ENCODE results near the gene KCNIP4. TPM values are rescaled to one million over a fixed set of nuclear protein-coding genes. Genes with fewer than 3 reads are reported as not detected.

KCNIP4 gene
- total RNA-seq, 4 donors from 2014 or later = 0.19 TPM; not detected in 3

GRCh38 chr4:20901851-20902250 is 1046.7 kb downstream of the KCNIP4 start:
- H3K4me1 ChIP-seq = no peaks in the 10 kb centered on the region
- WGBS, 2 donors = 91 to 92% methylated on average over 1 of the region's 1 CpG
- TF ChIP-seq CTCF (IDR thresholded peaks at IDR 0.05) = no peak
- H3K27ac ChIP-seq = no peak overlapping the region
- DNase-seq = no peak
- no peaks in the 10 kb centered on the region for H3K9me3 ChIP-seq
- intact Hi-C loops (cut with DNase I) = no loop called here
- H3K4me3 ChIP-seq = no peak overlapping the region
- H3K36me3 ChIP-seq = no peaks in the 10 kb centered on the region
- H3K27me3 ChIP-seq = no peaks in the 10 kb centered on the region

- Histone ChIP-seq H3K27me3 (no peaks in the 10 kb centered on the region), H3K4me3 (no peak overlapping the region), H3K36me3 (no peaks in the 10 kb centered on the region), H3K9me3 (no peaks in the 10 kb centered on the region), H3K27ac (no peak overlapping the region), H3K4me1 (no peaks in the 10 kb centered on the region)
- intact Hi-C loops (cut with DNase I) = no loop called here
- DNase-seq = no peak
- TF ChIP-seq POLR2A (IDR thresholded peaks at IDR 0.05) (no peak), CTCF (IDR thresholded peaks at IDR 0.05) (no peak)
These were observed 1049.0 kb downstream of the KCNIP4 start for GRCh38 chr4:20899591-20899990.

GRCh38 chr4:20895988-20896387 is 1052.6 kb downstream of the KCNIP4 start:
- no peaks in the 10 kb centered on the region for H3K36me3 ChIP-seq
- intact Hi-C loops (cut with DNase I) = no loop called here
- 64 to 77% methylated on average over 2 of the region's 2 CpGs for WGBS, 2 donors
- TF ChIP-seq CTCF (IDR thresholded peaks at IDR 0.05) = no peak
- TF ChIP-seq POLR2A (IDR thresholded peaks at IDR 0.05) = no peak
- no peaks in the 10 kb centered on the region for H3K27me3 ChIP-seq
- H3K4me3 ChIP-seq = no peak overlapping the region
- no peaks in the 10 kb centered on the region for H3K9me3 ChIP-seq
- no peak overlapping the region for H3K27ac ChIP-seq
- no peak for DNase-seq
- no peaks in the 10 kb centered on the region for H3K4me1 ChIP-seq

GRCh38 chr4:20895208-20895607 is 1053.4 kb downstream of the KCNIP4 start:
- H3K4me1 ChIP-seq = no peaks in the 10 kb centered on the region
- H3K27me3 ChIP-seq = no peaks in the 10 kb centered on the region
- H3K4me3 ChIP-seq = no peak overlapping the region
- TF ChIP-seq POLR2A (IDR thresholded peaks at IDR 0.05) (no peak), CTCF (IDR thresholded peaks at IDR 0.05) (no peak)
- intact Hi-C loops (cut with DNase I) = no loop called here
- H3K36me3 ChIP-seq = no peaks in the 10 kb centered on the region
- DNase-seq = no peak
- no peaks in the 10 kb centered on the region for H3K9me3 ChIP-seq
- H3K27ac ChIP-seq = no peak overlapping the region

- no peak for TF ChIP-seq POLR2A (IDR thresholded peaks at IDR 0.05)
- TF ChIP-seq CTCF (IDR thresholded peaks at IDR 0.05) = no peak
- Histone ChIP-seq H3K36me3 (no peaks in the 10 kb centered on the region), H3K4me1 (no peaks in the 10 kb centered on the region), H3K27me3 (no peaks in the 10 kb centered on the region), H3K27ac (no peak overlapping the region), H3K9me3 (no peaks in the 10 kb centered on the region), H3K4me3 (no peak overlapping the region)
- 84 to 89% methylated on average over 3 of the region's 3 CpGs for WGBS, 2 donors
- DNase-seq = no peak
- intact Hi-C loops (cut with DNase I) = no loop called here
These were observed 1057.8 kb downstream of the KCNIP4 start for GRCh38 chr4:20890761-20891160.
